Bone marrow (tissue), 2 donors: ENCODE results near the gene EGR4.

Source experiments
- DNase-seq, 2 donors: peaks; one replicate each; lab custom pipeline; 2025; lab: John Stamatoyannopoulos, UW

EGR4 gene

GRCh38 chr2:73293534-73294171, at the start of gene EGR4:
Gene EGR4 (minus strand): TSS chr2:73293548. CDS start chr2:73293317, 231 bp downstream.
- DNase-seq: peak in 1 of 2 donors; percentile 12

DNA sequence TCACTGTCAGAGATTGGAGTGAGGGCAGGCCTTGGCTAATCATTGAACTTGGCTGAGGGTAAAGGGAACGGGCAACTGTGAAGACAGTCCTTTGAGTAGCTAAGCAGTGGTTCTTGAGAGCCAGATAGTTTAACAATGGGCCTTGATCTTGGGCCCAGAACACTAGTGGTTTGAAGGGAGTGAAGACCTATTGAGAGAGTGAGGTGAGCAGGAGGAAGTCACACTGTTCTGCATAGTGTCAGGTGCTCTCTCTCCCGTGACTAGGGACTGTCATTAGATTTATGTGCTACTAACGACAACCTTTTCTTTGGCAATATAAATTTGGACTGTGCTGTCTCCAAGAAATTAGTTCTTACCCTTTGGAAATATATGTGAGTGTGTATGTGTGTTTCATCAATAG, 47.7 kb upstream of the EGR4 start:
- no peak for DNase-seq

DNA sequence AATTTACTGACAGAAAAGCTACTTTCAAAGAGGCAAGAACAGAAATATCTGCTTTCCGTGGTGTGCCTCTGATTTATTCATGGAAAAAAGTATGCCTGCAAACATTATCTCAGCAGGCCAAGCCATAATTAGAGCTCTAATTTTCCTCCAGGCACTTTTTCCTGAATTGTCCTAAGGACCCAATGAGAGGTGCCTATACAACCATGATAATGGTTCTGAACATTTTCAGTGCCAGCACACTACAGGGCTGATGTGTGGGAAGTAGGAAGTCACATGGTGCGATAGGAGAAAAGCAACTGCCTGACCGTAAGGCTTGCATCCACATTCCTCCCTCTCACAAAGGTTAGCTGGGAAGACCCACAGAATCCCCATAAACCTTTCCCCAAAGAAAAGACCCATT, 45.9 kb upstream of the EGR4 start:
- DNase-seq: no peak

- no peak for DNase-seq
Measured at GRCh38 chr2:73337828-73338227, 44.5 kb upstream of the EGR4 start.

DNA sequence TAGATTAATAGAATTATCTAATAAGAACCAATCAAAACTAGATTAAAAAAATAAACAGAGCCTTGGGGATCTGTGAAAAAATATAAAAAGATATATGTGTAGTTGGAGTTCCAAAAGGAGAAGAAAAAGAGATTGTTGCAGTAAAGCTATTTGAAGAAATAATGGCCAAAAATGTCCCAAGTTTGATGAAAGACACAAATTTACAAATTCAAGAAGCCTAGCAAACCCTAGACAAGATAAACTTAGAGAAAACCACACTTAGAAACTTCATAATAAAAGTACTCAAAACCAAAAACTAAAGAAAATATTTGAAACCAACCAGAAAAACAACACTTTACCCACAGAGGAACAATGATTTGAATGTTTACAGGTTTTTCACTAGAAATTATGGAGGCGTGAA, 41.3 kb upstream of the EGR4 start:
- DNase-seq: no peak

GRCh38 chr2:73334045-73334444, 40.7 kb upstream of the EGR4 start:
- DNase-seq: no peak

- no peak for DNase-seq
Measured at GRCh38 chr2:73333564-73333963, 40.2 kb upstream of the EGR4 start.

DNA sequence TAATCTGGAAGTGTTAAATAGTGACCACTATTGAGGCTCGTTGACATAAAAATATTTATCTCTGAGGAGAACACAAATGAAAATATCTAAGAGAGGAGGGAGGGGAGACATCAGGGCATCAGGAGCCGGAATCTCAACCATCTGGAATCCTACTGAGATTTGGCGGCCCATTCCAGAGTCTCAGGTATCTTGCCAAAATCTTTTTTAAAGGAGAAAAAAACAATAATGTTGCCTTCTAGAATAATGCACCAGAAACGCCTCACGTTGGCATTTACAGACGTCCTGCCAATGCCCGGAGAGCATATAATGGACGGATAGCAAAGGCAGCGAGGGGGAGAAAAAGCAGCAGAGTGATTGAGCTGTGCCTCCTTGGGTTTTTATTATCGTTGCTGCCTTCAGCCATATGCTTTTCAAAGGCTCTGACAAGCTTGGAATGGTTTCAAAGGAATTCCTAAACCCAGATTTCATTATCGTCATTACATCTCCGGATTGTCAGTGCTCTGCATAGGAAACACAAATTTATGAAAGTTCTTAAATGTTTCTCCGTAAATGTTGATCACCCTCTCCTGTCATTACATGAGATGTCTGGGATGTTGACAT, 30.9 kb upstream of the EGR4 start:
- DNase-seq: no peak

DNA sequence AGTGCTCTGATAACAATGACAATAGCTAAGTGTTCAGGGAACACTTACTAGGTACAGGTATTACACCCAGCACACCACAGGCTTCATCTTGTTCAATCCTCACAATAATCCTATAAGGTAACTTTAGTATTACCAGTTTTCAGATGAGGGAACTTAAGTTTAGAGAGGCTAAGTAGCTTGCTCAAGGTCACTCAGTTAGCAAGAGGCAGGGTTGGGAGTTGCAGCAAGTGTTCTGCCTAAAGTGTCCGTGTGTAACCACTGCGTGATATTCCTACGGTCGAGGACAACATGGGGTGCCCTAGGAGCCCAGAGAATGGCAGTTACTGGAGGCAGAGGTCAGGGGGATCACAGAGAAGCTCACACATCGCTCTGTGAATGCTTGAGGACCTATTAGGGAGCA, 30.2 kb upstream of the EGR4 start:
- no peak for DNase-seq

DNA sequence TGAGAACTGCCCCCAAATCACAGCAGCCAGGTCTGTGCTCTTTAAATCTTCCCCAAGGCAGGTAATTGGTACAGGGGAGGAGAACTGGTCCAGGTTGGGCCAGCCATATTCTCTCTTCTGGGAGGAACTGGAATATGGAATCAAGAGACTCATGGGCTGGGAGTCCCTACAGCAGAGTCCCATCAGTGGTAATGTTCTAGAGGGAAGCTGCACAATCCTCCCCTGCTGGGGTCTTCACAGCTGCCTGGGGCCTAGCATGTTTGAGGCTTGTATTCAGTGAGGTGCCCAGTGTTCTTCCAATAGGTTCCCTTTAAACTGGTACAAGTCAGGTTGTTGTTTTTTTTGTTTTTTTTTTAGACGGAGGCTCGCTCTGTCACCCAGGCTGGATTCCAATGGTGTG, 21.1 kb upstream of the EGR4 start:
- no peak for DNase-seq

DNA sequence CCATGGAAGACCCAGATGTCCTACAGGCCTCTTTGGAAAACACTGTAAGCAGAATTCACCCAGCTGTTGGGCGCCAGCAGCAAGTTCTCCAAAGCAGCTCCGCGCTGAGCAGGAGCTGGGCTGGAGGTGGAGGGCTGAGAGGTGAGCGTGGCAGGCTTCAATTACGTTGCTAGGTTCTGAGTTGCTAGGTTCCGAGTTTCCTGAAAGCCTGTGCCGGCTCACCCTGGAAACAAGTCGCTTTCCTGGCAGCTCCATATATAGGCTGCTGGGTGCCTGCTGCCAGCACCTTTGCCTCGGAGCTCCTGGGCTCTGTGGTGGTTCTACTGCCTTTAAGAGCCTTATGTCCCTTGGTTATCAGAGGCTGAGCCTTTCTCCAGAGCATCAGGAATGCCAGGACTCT, 14.4 kb upstream of the EGR4 start:
- DNase-seq: no peak

- no peak for DNase-seq
Measured at GRCh38 chr2:73301636-73302035, 8.3 kb upstream of the EGR4 start.

DNA sequence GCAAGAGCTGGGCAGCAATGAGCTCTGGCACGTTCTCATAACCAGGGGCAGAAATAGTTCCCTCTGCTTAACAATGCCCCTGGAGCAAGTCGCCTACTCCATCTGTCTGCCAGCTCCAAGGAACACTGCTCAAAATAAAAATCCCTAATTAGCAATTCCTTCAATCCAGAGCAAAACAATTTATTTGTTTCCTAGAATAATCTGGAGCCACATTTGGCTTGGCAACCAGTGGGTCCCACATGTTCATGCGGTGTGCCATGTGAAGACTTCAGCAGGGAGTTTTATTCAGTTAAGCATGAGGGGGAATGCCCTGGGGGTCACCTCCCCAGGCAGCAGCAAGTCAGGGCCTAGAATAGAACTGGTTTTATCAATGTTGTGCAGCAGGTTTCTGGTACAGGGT, 7.6 kb upstream of the EGR4 start:
- DNase-seq: no peak

DNA sequence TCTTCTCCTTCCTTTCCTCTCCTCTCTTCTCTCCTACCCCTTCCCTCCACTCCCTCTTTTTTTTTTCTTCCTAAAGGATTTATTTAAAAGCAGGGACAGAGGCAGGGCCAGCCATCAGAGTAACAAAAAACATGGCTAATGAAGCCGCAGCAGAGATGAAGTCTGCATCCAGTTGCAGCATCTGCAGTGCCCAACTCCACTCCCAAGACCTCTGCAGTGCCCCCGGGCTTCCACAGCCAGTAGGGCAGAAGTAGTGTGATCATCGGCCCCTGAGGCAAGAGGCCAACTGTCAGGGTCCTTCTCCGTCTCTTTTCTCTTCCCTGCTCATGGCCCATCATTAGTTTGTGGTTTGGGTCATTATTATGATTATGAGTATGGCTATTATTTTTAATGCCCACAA, 4.2 kb upstream of the EGR4 start:
- DNase-seq: no peak

DNA sequence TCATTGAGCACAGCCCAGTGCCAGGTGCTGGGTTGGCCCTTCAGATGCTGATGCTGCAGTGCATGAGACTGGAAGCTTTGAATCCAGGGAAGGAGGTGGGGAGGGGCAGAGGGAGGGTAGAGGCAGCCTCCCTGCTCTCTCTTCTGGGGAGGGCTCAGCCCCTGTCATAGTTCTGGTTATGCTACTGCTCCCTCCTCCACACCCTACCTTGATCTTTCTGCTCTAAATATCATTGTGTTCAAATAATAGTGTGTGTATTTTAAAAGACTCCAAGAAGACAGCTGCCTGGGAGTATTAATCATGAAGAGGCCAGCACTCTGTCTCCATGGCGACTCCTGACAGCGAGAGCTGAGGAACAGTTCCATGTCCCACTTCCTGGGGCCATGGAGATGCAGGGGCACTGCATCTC, 3.8 kb upstream of the EGR4 start:
- DNase-seq: no peak

DNA sequence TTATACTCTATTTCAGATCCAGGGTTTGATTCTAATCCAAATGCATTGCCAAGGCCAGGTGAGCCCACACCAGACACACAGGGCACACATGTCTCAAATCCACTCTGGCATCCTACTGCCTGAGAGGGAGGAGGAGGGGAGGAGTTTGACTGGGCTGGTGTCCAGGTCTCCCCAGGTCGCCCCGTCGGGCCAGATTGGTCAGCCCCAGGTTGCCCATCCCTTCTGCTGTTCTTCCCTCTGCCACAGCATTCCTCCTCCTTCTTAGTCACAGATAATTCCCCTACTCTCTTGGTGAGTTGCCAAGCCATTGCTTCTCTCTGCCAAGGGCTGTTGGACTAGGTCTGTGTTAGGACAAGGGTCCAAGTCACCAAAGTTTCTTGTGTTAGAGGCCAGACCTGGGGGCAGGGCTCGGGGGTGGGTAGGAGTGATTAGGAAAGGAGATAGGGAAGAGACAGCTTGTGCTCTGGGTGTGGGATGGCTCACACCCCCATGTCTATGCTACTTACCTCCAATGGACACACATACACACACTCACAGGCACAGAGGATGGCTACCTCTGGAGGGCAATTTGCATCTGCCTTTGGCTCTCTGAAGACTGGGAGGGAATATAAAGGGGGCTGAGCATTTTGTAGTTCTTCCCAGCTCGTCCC, 2.5 kb upstream of the EGR4 start:
- no peak for DNase-seq

- DNase-seq: no peak
Measured at GRCh38 chr2:73294239-73294638, 891 bp upstream of the EGR4 start.

DNA sequence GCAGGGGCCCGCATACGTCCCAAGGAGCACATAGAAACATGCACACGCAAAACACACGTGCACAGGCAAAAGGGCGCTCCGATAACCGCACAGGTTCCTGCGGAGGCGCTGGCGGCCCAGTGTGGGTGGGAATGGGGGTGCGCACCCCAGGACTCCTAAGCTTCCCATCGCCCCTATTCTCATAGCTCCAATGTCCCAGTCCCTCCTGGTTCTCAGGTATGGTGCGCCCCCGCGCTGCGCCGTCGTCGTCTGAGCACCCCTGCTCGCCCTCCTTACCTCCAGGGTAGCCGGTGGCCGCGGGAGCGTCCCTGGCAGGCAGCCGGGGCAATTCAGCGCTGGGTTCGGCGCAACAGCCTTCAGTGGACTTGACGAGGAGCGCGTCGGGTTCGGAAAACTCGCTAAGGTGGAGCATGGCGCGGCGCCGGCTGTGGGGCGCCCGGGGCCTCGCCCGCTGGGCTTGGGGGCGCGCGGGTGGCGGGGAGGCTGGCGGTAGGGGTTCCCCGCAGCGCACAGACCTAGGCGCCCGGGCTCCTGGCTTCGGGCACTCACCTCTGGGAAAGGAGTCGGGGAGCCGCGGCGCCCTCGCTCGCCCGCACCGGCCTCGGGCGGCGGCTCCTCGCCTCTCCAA, 328 bp downstream of the EGR4 start:
- DNase-seq: no peak

- no peak for DNase-seq
Measured at GRCh38 chr2:73292316-73292905, 937 bp downstream of the EGR4 start.

GRCh38 chr2:73291461-73292315, 1.7 kb downstream of the EGR4 start:
- DNase-seq: no peak

GRCh38 chr2:73291093-73291460, 2.3 kb downstream of the EGR4 start:
- DNase-seq: peak in 1 of 2 donors; percentile 35
